Lung (tissue), 12 donors: ENCODE data around the gene CACNA1I. TPM values are rescaled to one million over a fixed set of nuclear protein-coding genes. Genes with fewer than 3 reads are reported as not detected.

Experiments
- ATAC-seq: fragments of 200-7000 bp; cut with Tn5 transposase; one replicate; pipeline ENCODE4 v1.9.1; 2020; ENCODE audit warnings: moderate number of reproducible peaks; ENCODE audit not compliant: insufficient read depth, low FRiP score
- DNase-seq, 3 donors: peaks; one replicate each; pipeline ENCODE4 v3.0.0-alpha.2; 2013 to 2017
- H3K27ac ChIP-seq, 2 donors: one replicate each; pipeline ENCODE4 v1.5.1; 2013; ENCODE audit warnings: mild to moderate bottlenecking in 2 of 2, moderate library complexity in 2 of 2, control low read depth in 1 of 2, inconsistent platforms in 1 of 2, low read depth in 1 of 2, low read length in 1 of 2
- H3K27me3 ChIP-seq, 3 donors: one replicate each; pipeline ENCODE4 v1.5.1; 2013; ENCODE audit warnings: low read length in 2 of 3; ENCODE audit not compliant: control insufficient read depth in 3 of 3, insufficient read depth in 3 of 3
- H3K36me3 ChIP-seq, 4 donors: one replicate each; pipeline ENCODE4 v1.5.1; 2013; ENCODE audit warnings: low read length in 4 of 4, mild to moderate bottlenecking in 1 of 4, moderate library complexity in 1 of 4; ENCODE audit not compliant: control insufficient read depth in 4 of 4, insufficient read depth in 4 of 4
- H3K4me1 ChIP-seq, 5 donors: one replicate each; pipeline ENCODE4 v1.5.1; 2013; ENCODE audit warnings: low read length in 5 of 5, mild to moderate bottlenecking in 2 of 5, moderate library complexity in 1 of 5; ENCODE audit not compliant: control insufficient read depth in 5 of 5, insufficient read depth in 5 of 5
- H3K4me3 ChIP-seq: one replicate; pipeline ENCODE4 v1.5.1; 2013; ENCODE audit warnings: mild to moderate bottlenecking, control low read depth, moderate library complexity
- H3K9ac ChIP-seq, 2 donors: one replicate each; pipeline ENCODE4 v1.5.1; 2013; ENCODE audit warnings: low read length in 2 of 2, control low read depth in 1 of 2; ENCODE audit not compliant: insufficient read depth in 1 of 2
- H3K9me3 ChIP-seq, 4 donors: one replicate each; pipeline ENCODE4 v1.5.1; 2013; ENCODE audit warnings: low read length in 3 of 4, mild to moderate bottlenecking in 1 of 4, moderate library complexity in 1 of 4; ENCODE audit not compliant: control insufficient read depth in 4 of 4, insufficient read depth in 3 of 4
- WGBS, 2 donors: extraction: QIAGEN DNeasy Blood & Tissue Kit; methylation state at CpG; one replicate each; pipeline ENCODE4 v1.1.7; 2013; 5-methylcytosine and 5-hydroxymethylcytosine counted together
- polyA plus RNA-seq, 2 donors: library from polyadenylated mRNA; stranded (reverse); fragments of 200-250 nt; gene quantifications; one replicate each; pipeline ENCODE4 v1.2.1, GENCODE V29; 2013
- total RNA-seq, 2 donors: library from RNA; depleted of rRNA in 1 of 2; stranded (reverse); fragments of >200 nt in 1 of 2; gene quantifications; one replicate each; pipeline ENCODE4 v1.2.1, GENCODE V29; 2014 to 2021
- TF ChIP-seq, protein P1 (sequence below): IDR thresholded peaks from 2 replicates; pipeline ENCODE4 v1.5.1; 2012; ENCODE audit warnings: mild to moderate bottlenecking; ENCODE audit errors: control extremely low read depth, extremely low read depth
- donor health status: control.
- donor health status: control.
- donor health status: Bipolar disorder and iron deficiency.
- donor health status: healthy.
- donor health status: DM: yes; HTN: yes; CAD: no.

The CACNA1I gene
- total and polyA plus RNA-seq, 4 donors: 0.07 to 0.22 (median 0.16) TPM

DNA sequence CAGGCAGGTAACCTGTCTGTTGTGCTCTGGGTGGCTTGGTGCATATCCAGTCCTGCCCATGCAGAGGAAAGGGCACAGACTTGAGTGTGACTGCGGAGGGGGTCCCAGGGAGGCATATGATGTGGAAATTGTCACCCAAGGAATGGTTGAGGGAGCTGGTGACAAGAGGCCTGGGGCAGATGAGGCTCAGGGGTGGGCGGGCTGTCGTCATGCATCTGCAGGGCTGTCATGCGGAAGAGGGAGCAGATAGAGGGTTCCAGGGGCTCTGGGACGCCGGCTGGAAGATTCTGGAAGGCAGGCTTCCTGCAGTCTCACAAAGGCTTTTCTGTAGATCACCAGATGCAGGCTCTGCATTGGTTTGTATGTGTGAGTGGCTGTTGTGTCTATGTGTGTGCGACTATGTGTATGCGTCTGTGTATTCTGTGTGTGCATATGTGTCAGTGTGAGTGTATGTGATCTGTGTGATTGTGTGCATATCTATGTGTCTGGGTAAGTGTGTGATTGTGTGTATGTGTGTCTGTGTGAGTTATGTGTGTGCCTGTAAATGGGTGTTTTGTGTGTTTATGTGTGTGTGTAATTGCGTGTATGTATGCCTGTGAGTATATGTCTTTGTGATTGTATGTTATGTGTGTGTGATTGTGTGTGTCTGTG lies 7.6 kb upstream of the CACNA1I start:
- Histone ChIP-seq H3K4me3 (no peak overlapping the region), H3K27ac (no peak overlapping the region), H3K9me3 (peaks cover 0 to 6% (median 0%) of the 10 kb centered on the region in 4 donors), H3K36me3 (no peaks in the 10 kb centered on the region), H3K9ac (no peak overlapping the region), H3K27me3 (peaks cover 0 to 43% (median 9%) of the 10 kb centered on the region in 3 donors), H3K4me1 (peaks cover 0 to 14% (median 7%) of the 10 kb centered on the region in 5 donors)
- ATAC-seq (no peak), DNase-seq (no peak)
- WGBS, 2 donors: 72 to 81% methylated on average over 9 of the region's 9 CpGs
- TF ChIP-seq, protein P1, sequence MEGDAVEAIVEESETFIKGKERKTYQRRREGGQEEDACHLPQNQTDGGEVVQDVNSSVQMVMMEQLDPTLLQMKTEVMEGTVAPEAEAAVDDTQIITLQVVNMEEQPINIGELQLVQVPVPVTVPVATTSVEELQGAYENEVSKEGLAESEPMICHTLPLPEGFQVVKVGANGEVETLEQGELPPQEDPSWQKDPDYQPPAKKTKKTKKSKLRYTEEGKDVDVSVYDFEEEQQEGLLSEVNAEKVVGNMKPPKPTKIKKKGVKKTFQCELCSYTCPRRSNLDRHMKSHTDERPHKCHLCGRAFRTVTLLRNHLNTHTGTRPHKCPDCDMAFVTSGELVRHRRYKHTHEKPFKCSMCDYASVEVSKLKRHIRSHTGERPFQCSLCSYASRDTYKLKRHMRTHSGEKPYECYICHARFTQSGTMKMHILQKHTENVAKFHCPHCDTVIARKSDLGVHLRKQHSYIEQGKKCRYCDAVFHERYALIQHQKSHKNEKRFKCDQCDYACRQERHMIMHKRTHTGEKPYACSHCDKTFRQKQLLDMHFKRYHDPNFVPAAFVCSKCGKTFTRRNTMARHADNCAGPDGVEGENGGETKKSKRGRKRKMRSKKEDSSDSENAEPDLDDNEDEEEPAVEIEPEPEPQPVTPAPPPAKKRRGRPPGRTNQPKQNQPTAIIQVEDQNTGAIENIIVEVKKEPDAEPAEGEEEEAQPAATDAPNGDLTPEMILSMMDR: no peak

DNA sequence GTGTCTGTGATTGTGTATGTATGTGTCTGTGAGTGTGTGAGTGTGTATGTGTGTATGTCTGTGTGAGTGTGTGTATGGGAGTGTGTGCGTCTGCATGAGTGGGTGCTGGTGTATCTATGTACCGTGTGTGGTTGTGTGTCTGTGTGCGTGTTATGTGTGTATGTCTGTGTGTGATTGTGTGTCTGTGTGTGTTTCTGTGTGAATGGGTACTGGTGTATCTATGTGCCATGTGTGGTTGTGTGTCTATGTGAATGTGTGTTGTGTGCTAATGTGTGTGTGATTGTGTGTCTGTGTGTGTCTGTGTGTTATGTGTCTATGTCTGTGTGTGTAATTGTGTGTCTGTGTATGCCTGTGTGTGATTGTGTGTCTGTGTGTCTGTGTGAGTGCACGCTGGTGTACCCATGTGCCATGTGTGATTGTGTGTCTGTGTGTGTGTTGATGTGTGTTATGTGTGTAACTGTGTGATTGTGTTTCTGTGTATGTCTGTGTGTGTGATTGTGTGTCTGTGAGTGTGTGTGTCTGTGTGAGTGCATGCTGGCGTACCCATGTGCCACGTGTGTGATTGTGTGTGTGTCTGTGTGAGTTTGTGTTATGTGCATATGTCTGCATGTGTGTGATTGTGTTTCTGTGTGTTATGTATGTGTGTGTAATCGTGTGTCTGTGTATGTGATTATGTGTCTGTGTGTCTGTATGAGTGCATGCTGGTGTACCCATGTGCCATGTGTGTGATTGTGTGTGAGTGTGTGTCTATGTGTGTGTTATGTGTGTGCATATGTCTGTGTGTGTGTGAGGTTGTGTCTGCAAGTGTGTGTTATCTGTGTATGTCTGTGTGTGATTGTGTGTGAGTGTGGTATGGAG lies 6.8 kb upstream of the CACNA1I start:
- DNase-seq (no peak), ATAC-seq (no peak)
- WGBS, 2 donors: 90 to 94% methylated on average over 7 of the region's 7 CpGs

GRCh38 chr22:39565414-39565944 lies 5.1 kb upstream of the CACNA1I start:
- WGBS, 2 donors: 96 to 98% methylated on average over 5 of the region's 5 CpGs
- H3K36me3 ChIP-seq: no peaks in the 10 kb centered on the region
- no peak overlapping the region for H3K27ac ChIP-seq
- no peaks in the 10 kb centered on the region for H3K4me1 ChIP-seq
- no peak for ATAC-seq
- peaks cover 0 to 25% (median 9%) of the 10 kb centered on the region in 3 donors for H3K27me3 ChIP-seq
- DNase-seq: no peak
- TF ChIP-seq, protein P1: no peak
- no peak overlapping the region for H3K9ac ChIP-seq
- H3K9me3 ChIP-seq: peaks cover 0 to 6% (median 0%) of the 10 kb centered on the region in 4 donors
- H3K4me3 ChIP-seq: no peak overlapping the region

More for the DNA sequence above, 6.8 kb upstream of the CACNA1I start:
- Histone ChIP-seq H3K9me3 (peaks cover 0 to 6% (median 0%) of the 10 kb centered on the region in 4 donors), H3K36me3 (no peaks in the 10 kb centered on the region), H3K4me1 (peaks cover 0 to 8% (median under 1%) of the 10 kb centered on the region in 5 donors), H3K27ac (no peak overlapping the region), H3K27me3 (peaks cover 0 to 39% (median 9%) of the 10 kb centered on the region in 3 donors), H3K9ac (no peak overlapping the region), H3K4me3 (no peak overlapping the region)
- TF ChIP-seq, protein P1: no peak
